ENCODE results near the gene OR9Q2. TPM values are rescaled to one million over a fixed set of nuclear protein-coding genes. Genes with fewer than 3 reads are reported as not detected.

The OR9Q2 gene
- polyA plus RNA-seq, 1 of the 3 experiments (the other 2 are of a cell fraction): not detected

DNA sequence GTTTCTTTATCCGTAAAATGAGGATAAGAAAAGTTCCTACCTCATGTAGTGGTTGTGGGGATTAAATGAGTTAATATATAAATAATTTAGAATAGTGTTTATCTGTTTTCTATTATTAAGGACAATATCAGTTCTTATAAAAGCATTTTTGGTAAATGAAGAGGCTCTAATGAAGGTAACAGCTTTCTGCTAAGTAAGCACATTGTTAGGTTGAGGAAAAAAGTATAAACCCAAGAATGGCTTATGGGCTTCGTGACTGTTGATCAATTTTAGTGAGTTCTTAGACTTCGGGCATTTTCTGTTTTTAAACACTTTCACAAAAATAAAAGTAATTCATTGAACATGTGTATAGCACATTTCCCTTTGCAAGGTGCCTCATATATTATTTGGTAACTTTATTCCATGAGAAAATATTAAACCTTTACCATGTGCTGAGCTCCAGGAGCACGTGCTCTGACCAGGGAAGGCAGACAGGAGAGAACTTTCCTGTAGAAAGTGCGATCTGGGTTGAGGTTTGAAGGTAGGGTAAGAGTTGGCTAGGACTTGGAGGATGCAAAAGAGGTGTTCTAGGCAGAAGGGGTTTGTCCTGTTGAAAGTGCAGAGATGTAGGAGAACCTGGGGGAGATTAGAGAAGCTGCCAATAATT is 11.3 kb upstream of the OR9Q2 start:
- TF ChIP-seq RXRA (IDR thresholded peaks at IDR 0.05; ENCODE audit: borderline replicate concordance, low read depth) (no peak), JUND (IDR thresholded peaks at IDR 0.05) (no peak), GABPA (IDR thresholded peaks at IDR 0.05; ENCODE audit: low read depth) (no peak), TCF12 (IDR thresholded peaks at IDR 0.05) (no peak), MXI1 (IDR thresholded peaks at IDR 0.05; ENCODE audit: low read depth, low read length) (no peak)
- Histone ChIP-seq H4K20me1 (ENCODE audit: insufficient read depth) (no peaks in the 10 kb centered on the region), H3K79me2 (ENCODE audit: insufficient read depth) (no peaks in the 10 kb centered on the region), H3K27ac (ENCODE audit: low read depth in 2 of 2, low read length in 1 of 2) (no peak overlapping the region), H3F3A (replicated peaks; ENCODE audit: insufficient read depth) (no peaks in the 10 kb centered on the region), H3K27me3 (ENCODE audit: insufficient read depth) (no peaks in the 10 kb centered on the region), H3K9ac (no peak overlapping the region), H2AFZ (ENCODE audit: low read depth) (no peak overlapping the region), H3K9me3 (no peaks in the 10 kb centered on the region), H3K4me1 (ENCODE audit: control insufficient read depth in 1 of 2, insufficient read depth in 2 of 2, low read depth in 1 of 2, low read length in 1 of 2) (no peaks in the 10 kb centered on the region), H3K9me2 (no peaks in the 10 kb centered on the region), H3K4me3 (ENCODE audit: low read depth in 2 of 2, low read length in 1 of 2) (no peak overlapping the region), H3K4me2 (no peak overlapping the region), H3K36me3 (replicated peaks in 1 of 2; ENCODE audit: control insufficient read depth in 1 of 2, insufficient read depth in 2 of 2, low read length in 1 of 2) (no peaks in the 10 kb centered on the region)
- POLR2A ChIA-PET: no interaction called here
- DNase-seq: no peak
- under 1% methylated on average over 5 of the region's 5 CpGs for WGBS (ENCODE audit: low lambda C conversion rate)
- CTCF ChIA-PET: no interaction called here

DNA sequence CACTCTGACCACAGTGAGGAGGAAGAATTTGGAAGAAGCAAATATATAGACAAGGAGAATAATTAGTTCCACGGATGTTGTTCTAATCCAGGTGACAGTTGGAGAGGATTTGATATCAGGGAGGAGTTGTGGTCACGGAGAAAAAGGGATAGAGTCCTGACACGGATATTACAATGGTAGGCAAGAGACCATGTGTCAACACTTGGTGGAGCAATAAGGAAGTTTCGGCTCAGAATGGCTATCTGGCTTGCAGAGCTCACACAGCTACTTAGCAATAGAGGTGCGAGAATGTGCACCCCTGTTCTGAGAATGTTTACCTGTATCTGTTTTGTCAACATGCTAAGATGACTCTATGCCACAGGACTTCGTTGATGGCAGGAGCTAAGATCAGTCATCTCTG is 10.4 kb upstream of the OR9Q2 start:
- WGBS (ENCODE audit: low lambda C conversion rate): 1% methylated on average over 6 of the region's 6 CpGs
- H3K36me3 ChIP-seq (replicated peaks in 1 of 2; ENCODE audit: control insufficient read depth in 1 of 2, insufficient read depth in 2 of 2, low read length in 1 of 2): no peaks in the 10 kb centered on the region
- no peaks in the 10 kb centered on the region for H3F3A ChIP-seq (replicated peaks; ENCODE audit: insufficient read depth)
- H3K9me2 ChIP-seq: no peaks in the 10 kb centered on the region
- H2AFZ ChIP-seq (ENCODE audit: low read depth): no peak overlapping the region
- DNase-seq: no peak
- CTCF ChIA-PET: interaction anchor here (0.6 kb wide), 1 partner anchor 26 kb away, joined by 3 read pairs; no protein-coding TSS in a partner anchor
- no peak overlapping the region for H3K4me3 ChIP-seq (ENCODE audit: low read depth in 2 of 2, low read length in 1 of 2)
- H3K4me2 ChIP-seq: no peak overlapping the region
- H4K20me1 ChIP-seq (ENCODE audit: insufficient read depth): no peaks in the 10 kb centered on the region
- H3K9ac ChIP-seq: no peak overlapping the region
- H3K9me3 ChIP-seq: no peaks in the 10 kb centered on the region
- POLR2A ChIA-PET: no interaction called here
- H3K4me1 ChIP-seq (ENCODE audit: control insufficient read depth in 1 of 2, insufficient read depth in 2 of 2, low read depth in 1 of 2, low read length in 1 of 2): no peaks in the 10 kb centered on the region
- H3K27ac ChIP-seq (ENCODE audit: low read depth in 2 of 2, low read length in 1 of 2): no peak overlapping the region
- no peaks in the 10 kb centered on the region for H3K79me2 ChIP-seq (ENCODE audit: insufficient read depth)
- H3K27me3 ChIP-seq (ENCODE audit: insufficient read depth): no peaks in the 10 kb centered on the region
- TF ChIP-seq RXRA (IDR thresholded peaks at IDR 0.05; ENCODE audit: borderline replicate concordance, low read depth) (no peak), SIN3A (IDR thresholded peaks at IDR 0.05; ENCODE audit: borderline replicate concordance, low read depth, low read length) (no peak), SMC3 (IDR thresholded peaks at IDR 0.05; ENCODE audit: low read depth, low read length) (no peak), YY1 (IDR thresholded peaks at IDR 0.05; ENCODE audit: low read depth) (no peak), RAD21 (IDR thresholded peaks at IDR 0.05; ENCODE audit: low read length) (no peak), RFX5 (IDR thresholded peaks at IDR 0.05; ENCODE audit: low read length) (no peak), JUND (IDR thresholded peaks at IDR 0.05) (no peak), ELF1 (IDR thresholded peaks at IDR 0.05) (no peak), CHD2 (IDR thresholded peaks at IDR 0.05; ENCODE audit: low read length, partially characterized antibody) (no peak), EZH2phosphoT487 (IDR thresholded peaks at IDR 0.05; ENCODE audit: borderline replicate concordance, low read depth) (no peak), NRF1 (IDR thresholded peaks at IDR 0.05; ENCODE audit: low read depth, low read length) (no peak)
- TF ChIP-seq, protein P1, sequence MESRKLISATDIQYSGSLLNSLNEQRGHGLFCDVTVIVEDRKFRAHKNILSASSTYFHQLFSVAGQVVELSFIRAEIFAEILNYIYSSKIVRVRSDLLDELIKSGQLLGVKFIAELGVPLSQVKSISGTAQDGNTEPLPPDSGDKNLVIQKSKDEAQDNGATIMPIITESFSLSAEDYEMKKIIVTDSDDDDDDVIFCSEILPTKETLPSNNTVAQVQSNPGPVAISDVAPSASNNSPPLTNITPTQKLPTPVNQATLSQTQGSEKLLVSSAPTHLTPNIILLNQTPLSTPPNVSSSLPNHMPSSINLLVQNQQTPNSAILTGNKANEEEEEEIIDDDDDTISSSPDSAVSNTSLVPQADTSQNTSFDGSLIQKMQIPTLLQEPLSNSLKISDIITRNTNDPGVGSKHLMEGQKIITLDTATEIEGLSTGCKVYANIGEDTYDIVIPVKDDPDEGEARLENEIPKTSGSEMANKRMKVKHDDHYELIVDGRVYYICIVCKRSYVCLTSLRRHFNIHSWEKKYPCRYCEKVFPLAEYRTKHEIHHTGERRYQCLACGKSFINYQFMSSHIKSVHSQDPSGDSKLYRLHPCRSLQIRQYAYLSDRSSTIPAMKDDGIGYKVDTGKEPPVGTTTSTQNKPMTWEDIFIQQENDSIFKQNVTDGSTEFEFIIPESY (IDR thresholded peaks at IDR 0.05; ENCODE audit: borderline replicate concordance, low read depth): no peak
- TF ChIP-seq, protein P2, sequence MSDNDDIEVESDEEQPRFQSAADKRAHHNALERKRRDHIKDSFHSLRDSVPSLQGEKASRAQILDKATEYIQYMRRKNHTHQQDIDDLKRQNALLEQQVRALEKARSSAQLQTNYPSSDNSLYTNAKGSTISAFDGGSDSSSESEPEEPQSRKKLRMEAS (IDR thresholded peaks at IDR 0.05; ENCODE audit: low read depth): no peak
- TF ChIP-seq, protein P3, sequence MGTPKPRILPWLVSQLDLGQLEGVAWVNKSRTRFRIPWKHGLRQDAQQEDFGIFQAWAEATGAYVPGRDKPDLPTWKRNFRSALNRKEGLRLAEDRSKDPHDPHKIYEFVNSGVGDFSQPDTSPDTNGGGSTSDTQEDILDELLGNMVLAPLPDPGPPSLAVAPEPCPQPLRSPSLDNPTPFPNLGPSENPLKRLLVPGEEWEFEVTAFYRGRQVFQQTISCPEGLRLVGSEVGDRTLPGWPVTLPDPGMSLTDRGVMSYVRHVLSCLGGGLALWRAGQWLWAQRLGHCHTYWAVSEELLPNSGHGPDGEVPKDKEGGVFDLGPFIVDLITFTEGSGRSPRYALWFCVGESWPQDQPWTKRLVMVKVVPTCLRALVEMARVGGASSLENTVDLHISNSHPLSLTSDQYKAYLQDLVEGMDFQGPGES (IDR thresholded peaks at IDR 0.05; ENCODE audit: low read depth, low read length): no peak
- TF ChIP-seq, protein P4, sequence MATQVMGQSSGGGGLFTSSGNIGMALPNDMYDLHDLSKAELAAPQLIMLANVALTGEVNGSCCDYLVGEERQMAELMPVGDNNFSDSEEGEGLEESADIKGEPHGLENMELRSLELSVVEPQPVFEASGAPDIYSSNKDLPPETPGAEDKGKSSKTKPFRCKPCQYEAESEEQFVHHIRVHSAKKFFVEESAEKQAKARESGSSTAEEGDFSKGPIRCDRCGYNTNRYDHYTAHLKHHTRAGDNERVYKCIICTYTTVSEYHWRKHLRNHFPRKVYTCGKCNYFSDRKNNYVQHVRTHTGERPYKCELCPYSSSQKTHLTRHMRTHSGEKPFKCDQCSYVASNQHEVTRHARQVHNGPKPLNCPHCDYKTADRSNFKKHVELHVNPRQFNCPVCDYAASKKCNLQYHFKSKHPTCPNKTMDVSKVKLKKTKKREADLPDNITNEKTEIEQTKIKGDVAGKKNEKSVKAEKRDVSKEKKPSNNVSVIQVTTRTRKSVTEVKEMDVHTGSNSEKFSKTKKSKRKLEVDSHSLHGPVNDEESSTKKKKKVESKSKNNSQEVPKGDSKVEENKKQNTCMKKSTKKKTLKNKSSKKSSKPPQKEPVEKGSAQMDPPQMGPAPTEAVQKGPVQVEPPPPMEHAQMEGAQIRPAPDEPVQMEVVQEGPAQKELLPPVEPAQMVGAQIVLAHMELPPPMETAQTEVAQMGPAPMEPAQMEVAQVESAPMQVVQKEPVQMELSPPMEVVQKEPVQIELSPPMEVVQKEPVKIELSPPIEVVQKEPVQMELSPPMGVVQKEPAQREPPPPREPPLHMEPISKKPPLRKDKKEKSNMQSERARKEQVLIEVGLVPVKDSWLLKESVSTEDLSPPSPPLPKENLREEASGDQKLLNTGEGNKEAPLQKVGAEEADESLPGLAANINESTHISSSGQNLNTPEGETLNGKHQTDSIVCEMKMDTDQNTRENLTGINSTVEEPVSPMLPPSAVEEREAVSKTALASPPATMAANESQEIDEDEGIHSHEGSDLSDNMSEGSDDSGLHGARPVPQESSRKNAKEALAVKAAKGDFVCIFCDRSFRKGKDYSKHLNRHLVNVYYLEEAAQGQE (IDR thresholded peaks at IDR 0.05; ENCODE audit: low read depth, low read length): no peak
- TF ChIP-seq, protein P5, sequence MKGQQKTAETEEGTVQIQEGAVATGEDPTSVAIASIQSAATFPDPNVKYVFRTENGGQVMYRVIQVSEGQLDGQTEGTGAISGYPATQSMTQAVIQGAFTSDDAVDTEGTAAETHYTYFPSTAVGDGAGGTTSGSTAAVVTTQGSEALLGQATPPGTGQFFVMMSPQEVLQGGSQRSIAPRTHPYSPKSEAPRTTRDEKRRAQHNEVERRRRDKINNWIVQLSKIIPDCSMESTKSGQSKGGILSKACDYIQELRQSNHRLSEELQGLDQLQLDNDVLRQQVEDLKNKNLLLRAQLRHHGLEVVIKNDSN (IDR thresholded peaks at IDR 0.05; ENCODE audit: borderline replicate concordance, low read depth): no peak
- TF ChIP-seq, protein P6, sequence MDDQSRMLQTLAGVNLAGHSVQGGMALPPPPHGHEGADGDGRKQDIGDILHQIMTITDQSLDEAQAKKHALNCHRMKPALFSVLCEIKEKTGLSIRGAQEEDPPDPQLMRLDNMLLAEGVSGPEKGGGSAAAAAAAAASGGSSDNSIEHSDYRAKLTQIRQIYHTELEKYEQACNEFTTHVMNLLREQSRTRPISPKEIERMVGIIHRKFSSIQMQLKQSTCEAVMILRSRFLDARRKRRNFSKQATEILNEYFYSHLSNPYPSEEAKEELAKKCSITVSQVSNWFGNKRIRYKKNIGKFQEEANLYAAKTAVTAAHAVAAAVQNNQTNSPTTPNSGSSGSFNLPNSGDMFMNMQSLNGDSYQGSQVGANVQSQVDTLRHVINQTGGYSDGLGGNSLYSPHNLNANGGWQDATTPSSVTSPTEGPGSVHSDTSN (IDR thresholded peaks at IDR 0.05): no peak

Measured in SK-N-SH (cell line).